Upper lobe of left lung (tissue), 6 donors: ENCODE data around the gene FOXO3. TPM values are rescaled to one million over a fixed set of nuclear protein-coding genes. Genes with fewer than 3 reads are reported as not detected.

ENCODE experiments used
- ATAC-seq, 2 donors: fragments of 200-7000 bp; cut with Tn5 transposase; one replicate each; pipeline ENCODE4 v1.9.1; 2022; ENCODE audit warnings: mild to moderate bottlenecking in 2 of 2, moderate library complexity in 2 of 2; ENCODE audit not compliant: low FRiP score in 2 of 2
- DNase-seq, 2 donors: peaks; one replicate each; pipeline ENCODE4 v3.0.0-alpha.2; 2019 to 2020
- H3K27ac ChIP-seq, 4 donors: fragments of 200-600 bp; sonication (generic); one replicate each; pipeline ENCODE4 v1.5.1; 2016 to 2019
- H3K27me3 ChIP-seq, 4 donors: fragments of 200-600 bp; sonication (generic); one replicate each; pipeline ENCODE4 v1.5.1; 2017 to 2019
- H3K36me3 ChIP-seq, 4 donors: fragments of 200-600 bp; sonication (generic); one replicate each; pipeline ENCODE4 v1.5.1; 2016 to 2019
- H3K4me1 ChIP-seq, 4 donors: fragments of 200-600 bp; sonication (generic); one replicate each; pipeline ENCODE4 v1.5.1; 2018 to 2019
- H3K4me3 ChIP-seq, 4 donors: fragments of 200-600 bp; sonication (generic); one replicate each; pipeline ENCODE4 v1.5.1; 2017 to 2019; ENCODE audit warnings: mild to moderate bottlenecking in 2 of 4, moderate library complexity in 1 of 4
- H3K9me3 ChIP-seq, 4 donors: fragments of 200-600 bp; sonication (generic); one replicate each; pipeline ENCODE4 v1.5.1; 2018 to 2019
- EP300 ChIP-seq, 4 donors: sonication (generic); formaldehyde crosslinking; IDR thresholded peaks; one replicate each; pipeline ENCODE4 v1.5.1; 2017; ENCODE audit warnings: antibody characterized with exemption in 4 of 4, control low read depth in 2 of 4
- POLR2A ChIP-seq, 4 donors: fragments of 450-650 bp; IDR thresholded peaks; one replicate each; pipeline ENCODE4 v1.5.1; 2016 to 2017; ENCODE audit warnings: antibody characterized with exemption in 4 of 4, mild to moderate bottlenecking in 2 of 4
- POLR2AphosphoS5 ChIP-seq, 2 donors: sonication (generic); formaldehyde crosslinking; IDR thresholded peaks; one replicate each; pipeline ENCODE4 v1.5.1; 2017; ENCODE audit warnings: antibody characterized with exemption in 2 of 2
- WGBS, 2 donors: methylation state at CpG; one replicate each; pipeline ENCODE4 v1.1.5; 2017 to 2018; 5-methylcytosine and 5-hydroxymethylcytosine counted together
- total RNA-seq, 6 donors: library from RNA; depleted of rRNA in 4 of 6; stranded (reverse); fragments of >200 nt in 4 of 6; gene quantifications; one replicate each; pipeline versions ENCODE4 v1.1.0 to v1.2.1, GENCODE V29; 2016 to 2021
- TF ChIP-seq, protein P1 (sequence below), 6 experiments: fragments of 450-650 bp in 4 of 6; fragments of 200-600 bp in 2 of 6; sonication (generic) in 2 of 6; IDR thresholded peaks; one replicate each; pipeline ENCODE4 v1.5.1; 2016 to 2019; ENCODE audit warnings: antibody characterized with exemption in 6 of 6
- donor health status: DM: no; HTN: no; CAD: no; lungs with moderate emphysema.
- donor health status: DM: no; HTN: yes; CAD: no; lungs with severe emphysema.

The FOXO3 gene
- total RNA-seq, 6 donors from 2014 or later = 52.6 to 101 (median 71.9) TPM

DNA sequence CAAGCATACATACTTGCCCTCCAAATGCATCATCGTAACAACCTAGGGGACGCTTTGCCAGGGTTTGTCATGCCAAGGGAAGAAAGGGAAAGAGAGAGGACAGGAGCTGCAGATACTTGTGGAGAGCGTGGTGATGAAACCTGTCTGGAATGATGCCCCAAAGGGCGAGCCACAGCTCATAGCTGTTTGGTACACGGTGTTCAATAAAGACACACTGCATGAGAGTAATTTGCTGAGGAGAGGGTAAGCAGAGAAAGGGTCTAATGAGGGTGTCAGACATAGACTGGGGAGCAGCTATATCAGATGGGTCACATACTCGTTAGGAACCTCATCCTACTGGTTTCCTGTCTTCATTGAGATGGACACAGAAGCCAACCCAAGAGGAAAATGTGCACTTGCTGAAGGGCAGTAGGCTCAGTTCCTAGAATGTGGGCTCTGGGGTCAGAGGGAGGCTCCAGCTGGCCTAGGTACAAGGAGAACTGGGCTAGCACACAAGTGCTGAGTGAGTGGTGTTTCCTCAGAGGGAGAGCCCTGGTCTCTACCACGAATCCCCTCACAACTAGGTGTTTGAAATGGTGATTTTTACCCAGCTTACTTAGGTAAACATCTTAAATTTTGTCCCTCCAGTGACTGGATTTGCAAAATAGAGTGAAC lies 5.2 kb upstream of the FOXO3 start:
- H3K27ac ChIP-seq = peak overlapping the region in 1 of 4 donors; percentile 95
- TF ChIP-seq POLR2AphosphoS5 (IDR thresholded peaks at IDR 0.05) (no peak), EP300 (IDR thresholded peaks at IDR 0.05) (no peak), POLR2A (IDR thresholded peaks at IDR 0.05) (no peak)
- TF ChIP-seq, protein P1, sequence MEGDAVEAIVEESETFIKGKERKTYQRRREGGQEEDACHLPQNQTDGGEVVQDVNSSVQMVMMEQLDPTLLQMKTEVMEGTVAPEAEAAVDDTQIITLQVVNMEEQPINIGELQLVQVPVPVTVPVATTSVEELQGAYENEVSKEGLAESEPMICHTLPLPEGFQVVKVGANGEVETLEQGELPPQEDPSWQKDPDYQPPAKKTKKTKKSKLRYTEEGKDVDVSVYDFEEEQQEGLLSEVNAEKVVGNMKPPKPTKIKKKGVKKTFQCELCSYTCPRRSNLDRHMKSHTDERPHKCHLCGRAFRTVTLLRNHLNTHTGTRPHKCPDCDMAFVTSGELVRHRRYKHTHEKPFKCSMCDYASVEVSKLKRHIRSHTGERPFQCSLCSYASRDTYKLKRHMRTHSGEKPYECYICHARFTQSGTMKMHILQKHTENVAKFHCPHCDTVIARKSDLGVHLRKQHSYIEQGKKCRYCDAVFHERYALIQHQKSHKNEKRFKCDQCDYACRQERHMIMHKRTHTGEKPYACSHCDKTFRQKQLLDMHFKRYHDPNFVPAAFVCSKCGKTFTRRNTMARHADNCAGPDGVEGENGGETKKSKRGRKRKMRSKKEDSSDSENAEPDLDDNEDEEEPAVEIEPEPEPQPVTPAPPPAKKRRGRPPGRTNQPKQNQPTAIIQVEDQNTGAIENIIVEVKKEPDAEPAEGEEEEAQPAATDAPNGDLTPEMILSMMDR (IDR thresholded peaks at IDR 0.05) = no peak
- WGBS, 2 donors = 85 to 86% methylated on average over 7 of the region's 7 CpGs
- no peaks in the 10 kb centered on the region for H3K36me3 ChIP-seq
- no peak overlapping the region for H3K4me3 ChIP-seq
- no peaks in the 10 kb centered on the region for H3K9me3 ChIP-seq
- DNase-seq (no peak), ATAC-seq (no peak)
- no peaks in the 10 kb centered on the region for H3K27me3 ChIP-seq
- peaks cover 10 to 24% (median 14%) of the 10 kb centered on the region in 4 donors for H3K4me1 ChIP-seq

DNA sequence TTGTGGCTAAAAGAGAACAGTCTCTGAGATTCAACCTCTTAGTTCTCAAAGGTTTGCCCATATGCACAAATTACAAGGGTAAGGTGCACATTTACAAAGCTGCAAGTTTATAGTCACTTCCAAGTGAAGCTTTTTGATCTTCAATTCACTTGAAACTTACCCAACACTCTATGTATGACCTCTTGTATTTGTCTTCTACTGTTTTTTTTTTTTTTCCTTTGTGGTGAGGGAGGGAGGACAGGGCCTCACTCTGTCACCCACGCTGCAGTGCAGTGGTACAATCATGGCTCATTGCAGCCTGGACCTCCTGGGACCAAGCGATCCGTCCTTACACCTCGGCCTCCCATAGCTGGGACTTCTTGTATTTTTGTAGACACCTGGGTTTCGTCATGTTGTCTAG lies 4.5 kb upstream of the FOXO3 start:
- H3K4me3 ChIP-seq = no peak overlapping the region
- no peaks in the 10 kb centered on the region for H3K36me3 ChIP-seq
- peaks cover 10 to 24% (median 14%) of the 10 kb centered on the region in 4 donors for H3K4me1 ChIP-seq
- peak overlapping the region in 2 of 4 donors; percentile 95 to 100 for H3K27ac ChIP-seq
- no peak for DNase-seq
- no peak for ATAC-seq
- WGBS, 2 donors = 89 to 91% methylated on average over 5 of the region's 5 CpGs
- H3K27me3 ChIP-seq = no peaks in the 10 kb centered on the region
- TF ChIP-seq POLR2A (IDR thresholded peaks at IDR 0.05) = no peak
- no peak for TF ChIP-seq EP300 (IDR thresholded peaks at IDR 0.05)
- no peak for TF ChIP-seq POLR2AphosphoS5 (IDR thresholded peaks at IDR 0.05)
- TF ChIP-seq, protein P1 (IDR thresholded peaks at IDR 0.05) = no peak
- H3K9me3 ChIP-seq = no peaks in the 10 kb centered on the region

DNA sequence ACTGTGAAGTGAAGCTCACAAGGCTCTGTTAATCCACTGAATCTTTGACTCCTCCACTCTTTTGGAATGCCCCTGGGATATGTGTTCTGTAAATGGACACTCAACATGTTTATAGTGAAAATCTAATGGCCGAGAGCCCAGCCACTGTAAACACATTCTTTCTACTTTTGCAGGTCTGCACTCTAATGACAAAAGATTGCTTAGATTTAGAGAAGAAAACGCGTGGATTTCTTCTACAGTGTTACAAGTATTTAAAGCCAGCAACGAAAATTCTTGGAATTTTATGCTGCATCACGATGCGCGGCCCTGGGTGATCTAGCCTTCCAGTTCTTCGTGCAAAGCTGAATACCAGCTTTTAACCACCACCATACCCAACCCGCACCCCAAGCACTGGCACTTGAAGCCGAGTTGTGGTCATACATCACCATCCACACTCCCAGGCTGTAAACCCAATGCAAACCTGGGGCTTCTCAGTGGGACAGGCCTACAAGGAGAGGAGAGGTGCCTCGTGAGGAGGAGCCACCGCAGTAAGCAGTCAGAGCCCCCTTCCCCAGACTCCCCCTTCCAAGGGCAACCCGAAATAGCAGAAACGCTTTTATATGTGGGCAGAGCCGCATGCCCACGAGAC lies 3.7 kb upstream of the FOXO3 start:
- TF ChIP-seq POLR2AphosphoS5 (IDR thresholded peaks at IDR 0.05) (peak in 1 of 2 donors; percentile 3), POLR2A (IDR thresholded peaks at IDR 0.05) (no peak)
- Histone ChIP-seq H3K4me1 (peaks cover 10 to 24% (median 14%) of the 10 kb centered on the region in 4 donors), H3K27me3 (no peaks in the 10 kb centered on the region), H3K36me3 (no peaks in the 10 kb centered on the region), H3K27ac (peak overlapping the region; percentile 95 to 100 (median 100)), H3K9me3 (no peaks in the 10 kb centered on the region), H3K4me3 (peak overlapping the region; percentile 16 to 92 (median 90))
- WGBS, 2 donors = 44 to 73% methylated on average over 10 to 16 of the region's 16 CpGs
- no peak for DNase-seq
- ATAC-seq = no peak

DNA sequence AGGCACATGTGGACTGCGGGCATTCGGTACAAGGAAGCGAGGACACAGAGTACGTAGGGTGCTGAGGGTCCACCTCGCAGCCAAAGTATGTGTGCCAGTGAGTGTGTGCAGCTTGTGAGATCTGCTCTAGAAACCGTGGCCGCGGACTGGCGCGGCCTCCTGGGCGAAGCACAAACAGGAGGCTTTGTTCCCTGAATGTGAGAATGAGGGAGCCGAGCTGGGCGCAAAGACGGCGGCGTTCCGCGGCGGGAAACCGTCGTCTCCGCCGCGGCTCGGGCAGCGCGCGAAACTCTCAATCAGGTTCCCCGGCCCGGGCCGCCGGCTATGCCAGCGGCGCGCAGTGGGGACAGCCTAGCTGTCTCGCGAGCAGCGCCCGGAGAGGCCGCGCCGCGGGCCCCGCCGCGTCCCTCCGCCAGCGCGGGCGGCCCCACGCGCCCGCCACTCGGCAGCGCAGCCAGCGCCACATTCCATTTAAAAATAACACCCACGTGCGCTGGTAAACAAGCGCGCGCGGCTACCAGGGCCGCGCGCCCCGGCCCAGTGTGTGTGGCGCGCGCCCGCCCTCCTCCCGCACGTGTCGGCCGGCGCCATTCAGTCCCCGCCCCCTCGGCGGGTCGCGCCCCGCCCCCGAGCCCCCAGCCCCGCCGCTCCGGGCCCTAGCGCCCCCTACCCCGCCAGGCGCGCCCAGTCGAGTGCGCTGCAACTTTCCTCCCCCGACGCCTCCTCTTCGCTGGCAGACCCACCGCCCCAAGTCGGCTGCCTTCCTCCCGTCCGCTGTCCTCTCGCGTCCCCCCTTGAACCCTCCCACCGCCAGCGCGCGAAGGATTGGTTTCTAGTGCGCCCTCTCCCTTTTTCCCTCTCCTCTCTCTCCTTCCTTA lies 3.0 kb upstream of the FOXO3 start:
- Histone ChIP-seq H3K36me3 (no peaks in the 10 kb centered on the region), H3K9me3 (no peaks in the 10 kb centered on the region), H3K4me1 (peaks cover 10 to 26% (median 14%) of the 10 kb centered on the region in 4 donors), H3K4me3 (peak overlapping the region; percentile 89 to 92 (median 90)), H3K27ac (peak overlapping the region; percentile 95 to 100 (median 100)), H3K27me3 (no peaks in the 10 kb centered on the region)
- TF ChIP-seq EP300 (IDR thresholded peaks at IDR 0.05) (no peak), POLR2AphosphoS5 (IDR thresholded peaks at IDR 0.05) (no peak), POLR2A (IDR thresholded peaks at IDR 0.05) (peak in 2 of 4 donors; percentile 19 to 28)
- TF ChIP-seq, protein P1 (IDR thresholded peaks at IDR 0.05) = peak in 4 of 6 experiments; percentile 5 to 39 (median 20)
- DNase-seq (peak; percentile 82 to 97), ATAC-seq (peak; percentile 47 to 63)
- 0 to 1% methylated on average over 14 to 53 of the region's 105 CpGs for WGBS, 2 donors
